Measurements from ENCODE around the gene TTLL13.

DNA sequence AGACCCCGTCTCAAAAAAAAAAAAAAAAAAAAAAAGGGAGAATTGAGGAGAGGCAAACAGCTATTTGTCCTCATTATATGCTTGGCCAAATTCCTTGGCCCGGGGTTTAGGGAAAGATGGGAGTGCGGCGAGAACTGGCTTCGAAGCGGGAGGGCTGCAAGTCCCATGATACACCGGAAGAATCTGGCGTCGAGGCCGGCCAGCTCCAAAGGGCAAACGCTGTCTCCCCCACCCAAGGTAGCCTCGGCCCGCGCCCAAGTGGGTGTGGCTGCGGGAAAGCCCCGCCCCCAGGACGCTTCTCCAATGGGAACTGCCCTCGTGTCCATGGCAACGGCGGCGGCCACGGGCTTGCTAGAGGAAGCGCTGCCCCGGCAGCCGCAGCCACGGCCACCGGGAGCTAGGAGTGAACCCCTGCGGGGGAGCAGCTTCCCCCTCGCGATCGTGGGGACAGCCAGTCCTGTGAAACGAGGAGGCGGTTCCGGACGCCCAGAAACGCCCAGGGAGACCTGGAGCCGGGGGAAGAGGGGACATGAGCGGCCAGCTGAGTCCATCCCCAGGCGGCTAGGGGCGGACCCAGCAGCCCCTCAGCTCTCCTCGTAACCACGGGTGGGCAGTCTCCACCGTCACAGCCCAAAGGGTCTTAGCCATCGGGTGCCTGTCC lies at the start of gene TTLL13:
- peak in 1 of 3 experiments; percentile 8 for TF ChIP-seq CTCF (IDR thresholded peaks at IDR 0.05)
- peak; percentile 54 to 72 for TF ChIP-seq POLR2AphosphoS5 (IDR thresholded peaks at IDR 0.05)

All from esophagus muscularis mucosa (tissue), 3 donors.